ENCODE data around the gene MRPS25.

The MRPS25 gene

GRCh38 chr3:15064835-15065549, at the start of gene MRPS25:
Gene MRPS25 (minus strand): TSS chr3:15065315. CDS start chr3:15065194, 121 bp downstream.
- DNase-seq = peak; percentile 94

GRCh38 chr3:15113884-15114283, 48.8 kb upstream of the MRPS25 start:
- DNase-seq = no peak

GRCh38 chr3:15113471-15113870, 48.4 kb upstream of the MRPS25 start:
- DNase-seq = no peak

GRCh38 chr3:15112011-15112410, 46.9 kb upstream of the MRPS25 start:
- DNase-seq = no peak

GRCh38 chr3:15110206-15110605, 45.1 kb upstream of the MRPS25 start:
- no peak for DNase-seq

GRCh38 chr3:15108869-15109268, 43.8 kb upstream of the MRPS25 start:
- no peak for DNase-seq

GRCh38 chr3:15108082-15108545, 43.0 kb upstream of the MRPS25 start:
- peak; percentile 83 for DNase-seq

- DNase-seq = no peak
These were observed 42.2 kb upstream of the MRPS25 start for GRCh38 chr3:15107075-15107947.

- no peak for DNase-seq
These were observed 37.7 kb upstream of the MRPS25 start for GRCh38 chr3:15102836-15103235.

GRCh38 chr3:15102256-15102655, 37.1 kb upstream of the MRPS25 start:
- DNase-seq = no peak

GRCh38 chr3:15099364-15100098, 34.4 kb upstream of the MRPS25 start:
- DNase-seq = peak; percentile 27

GRCh38 chr3:15098503-15099363, 33.6 kb upstream of the MRPS25 start, which contains the start of gene RBSN:
Gene RBSN (minus strand): TSS chr3:15099148. CDS start chr3:15096120, 3,028 bp downstream.
- peak; percentile 97 for DNase-seq

GRCh38 chr3:15097891-15098290, 32.8 kb upstream of the MRPS25 start:
- DNase-seq = peak; percentile 42

GRCh38 chr3:15096046-15096445, 30.9 kb upstream of the MRPS25 start:
- DNase-seq = no peak

GRCh38 chr3:15094187-15094875, 29.2 kb upstream of the MRPS25 start:
- no peak for DNase-seq

GRCh38 chr3:15092686-15093085, 27.6 kb upstream of the MRPS25 start:
- DNase-seq = no peak

GRCh38 chr3:15091575-15091974, 26.5 kb upstream of the MRPS25 start:
- no peak for DNase-seq

GRCh38 chr3:15089201-15089600, 24.1 kb upstream of the MRPS25 start:
- DNase-seq = no peak

- DNase-seq = no peak
These were observed 21.6 kb upstream of the MRPS25 start for GRCh38 chr3:15086699-15087098.

- no peak for DNase-seq
These were observed 21.1 kb upstream of the MRPS25 start for GRCh38 chr3:15086263-15086662.

GRCh38 chr3:15083252-15083651, 18.1 kb upstream of the MRPS25 start:
- DNase-seq = no peak
